ENCODE results near the gene ADGRL2. TPM values are rescaled to one million over a fixed set of nuclear protein-coding genes. Genes with fewer than 3 reads are reported as not detected.

The ADGRL2 gene
- total and polyA plus RNA-seq, 2 donors (not counting 3 experiments of a cell fraction or from before 2014, with no cell fraction given): 32.7 to 46.1 TPM

- dilution Hi-C loops (cut with MboI; ENCODE audit: extremely low pct_ligation_motif_present, low sequenced_read_pairs) (no loop called here), intact Hi-C loops (cut with micrococcal nuclease) (no loop called here)
- no peak overlapping the region for H3K4me3 ChIP-seq (replicated peaks in 1 of 3; ENCODE audit: insufficient read depth in 1 of 3, low read depth in 1 of 3, low read length in 3 of 3)
- H3K4me2 ChIP-seq (ENCODE audit: insufficient read depth, low read length): no peak overlapping the region
- no peaks in the 10 kb centered on the region for H4K20me1 ChIP-seq (replicated peaks; ENCODE audit: control insufficient read depth, extremely low read depth, insufficient read depth, low read length)
- TF ChIP-seq POLR2A (IDR thresholded peaks at IDR 0.05; ENCODE audit: low read depth, low read length): no peak
- no peak for TF ChIP-seq POLR2AphosphoS5 (IDR thresholded peaks at IDR 0.05; ENCODE audit: insufficient read depth, low read depth, low read length)
- no peak for TF ChIP-seq GATA2 (IDR thresholded peaks at IDR 0.05; ENCODE audit: insufficient read depth, insufficient read length, low read depth, low read length)
- TF ChIP-seq JUN (IDR thresholded peaks at IDR 0.05; ENCODE audit: borderline replicate concordance, insufficient read depth, insufficient read length, low read depth): no peak
- TF ChIP-seq EZH2 (IDR thresholded peaks at IDR 0.05; ENCODE audit: borderline replicate concordance, low read depth, low read length, severe bottlenecking): no peak
- TF ChIP-seq FOS (IDR thresholded peaks at IDR 0.05; ENCODE audit: borderline replicate concordance, insufficient read depth, low read length): no peak
- TF ChIP-seq, protein P1, sequence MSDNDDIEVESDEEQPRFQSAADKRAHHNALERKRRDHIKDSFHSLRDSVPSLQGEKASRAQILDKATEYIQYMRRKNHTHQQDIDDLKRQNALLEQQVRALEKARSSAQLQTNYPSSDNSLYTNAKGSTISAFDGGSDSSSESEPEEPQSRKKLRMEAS (IDR thresholded peaks at IDR 0.05; ENCODE audit: insufficient read depth, insufficient read length): no peak
- no peak for TF ChIP-seq MYC (IDR thresholded peaks at IDR 0.05; ENCODE audit: low read depth, low read length)
- H2AFZ ChIP-seq (ENCODE audit: low read depth, low read length): no peak overlapping the region
- CTCF ChIA-PET: no interaction called here
- H3K9me3 ChIP-seq (replicated peaks; ENCODE audit: control insufficient read depth, insufficient read depth, low read length): no peaks in the 10 kb centered on the region
- H3K9me1 ChIP-seq (replicated peaks; ENCODE audit: control insufficient read depth, extremely low read depth, insufficient read depth, low read length): no peaks in the 10 kb centered on the region
- no peaks in the 10 kb centered on the region for H3K27me3 ChIP-seq (ENCODE audit: control insufficient read depth in 2 of 2, insufficient read depth in 2 of 2, low read length in 2 of 2)
- no peaks in the 10 kb centered on the region for H3K79me2 ChIP-seq (ENCODE audit: control insufficient read depth, insufficient read depth, low read length)
- FAIRE-seq (no peak), DNase-seq (ENCODE audit: low read depth, low spot score) (no peak)
- no peaks in the 10 kb centered on the region for H3K4me1 ChIP-seq (ENCODE audit: control insufficient read depth, extremely low read depth, insufficient read depth, low read length)
- no peak overlapping the region for H3K9ac ChIP-seq (replicated peaks; ENCODE audit: extremely low read depth, insufficient read depth, low read length)
- BruUV-seq (replicated peaks): no TSS peak
- H3K27ac ChIP-seq (ENCODE audit: insufficient read depth, low read depth, low read length): no peak overlapping the region
- POLR2A ChIA-PET: no interaction called here
- no peaks in the 10 kb centered on the region for H3K36me3 ChIP-seq (ENCODE audit: control insufficient read depth in 2 of 2, extremely low read depth in 1 of 2, insufficient read depth in 2 of 2, low read length in 2 of 2)
Observed at GRCh38 chr1:81894867-81895266, 94.1 kb downstream of the ADGRL2 start.

DNA sequence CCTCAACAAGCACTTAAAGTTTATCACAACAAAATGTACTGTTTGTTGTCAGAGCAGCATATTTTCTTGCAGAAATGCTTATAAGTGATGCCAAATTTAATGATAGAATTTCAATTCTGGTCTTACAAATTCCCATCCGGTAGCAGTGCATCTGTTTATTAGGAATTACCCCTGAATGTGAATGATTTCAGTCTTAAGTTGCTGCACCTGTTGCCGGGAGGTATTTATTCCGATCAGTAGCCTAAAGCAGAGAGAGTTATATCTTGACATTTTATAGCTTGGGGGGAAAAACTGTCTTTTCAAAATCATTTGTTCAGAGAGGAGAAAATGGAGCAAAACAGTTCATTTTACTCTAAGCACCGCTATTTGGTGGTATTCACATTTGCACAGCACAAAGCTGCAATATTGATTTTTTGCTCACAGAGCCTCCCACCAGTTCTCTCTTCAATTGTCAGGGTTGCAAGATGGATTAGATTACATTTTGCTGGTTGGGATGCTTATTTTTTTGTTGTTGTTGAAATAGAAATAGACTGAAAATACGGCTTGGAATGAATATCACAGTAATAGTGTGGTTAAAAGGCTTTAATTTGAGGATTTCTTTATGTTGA is 98.6 kb downstream of the ADGRL2 start:
- Histone ChIP-seq H3K4me2 (ENCODE audit: insufficient read depth, low read length) (no peak overlapping the region), H3K4me1 (ENCODE audit: control insufficient read depth, extremely low read depth, insufficient read depth, low read length) (no peaks in the 10 kb centered on the region), H3K9ac (replicated peaks; ENCODE audit: extremely low read depth, insufficient read depth, low read length) (no peak overlapping the region), H3K36me3 (ENCODE audit: control insufficient read depth in 2 of 2, extremely low read depth in 1 of 2, insufficient read depth in 2 of 2, low read length in 2 of 2) (no peaks in the 10 kb centered on the region), H3K4me3 (replicated peaks in 1 of 3; ENCODE audit: insufficient read depth in 1 of 3, low read depth in 1 of 3, low read length in 3 of 3) (no peak overlapping the region), H3K9me1 (replicated peaks; ENCODE audit: control insufficient read depth, extremely low read depth, insufficient read depth, low read length) (no peaks in the 10 kb centered on the region), H2AFZ (ENCODE audit: low read depth, low read length) (no peak overlapping the region), H3K27ac (ENCODE audit: insufficient read depth, low read depth, low read length) (no peak overlapping the region), H3K79me2 (ENCODE audit: control insufficient read depth, insufficient read depth, low read length) (no peaks in the 10 kb centered on the region), H4K20me1 (replicated peaks; ENCODE audit: control insufficient read depth, extremely low read depth, insufficient read depth, low read length) (no peaks in the 10 kb centered on the region), H3K27me3 (ENCODE audit: control insufficient read depth in 2 of 2, insufficient read depth in 2 of 2, low read length in 2 of 2) (no peaks in the 10 kb centered on the region), H3K9me3 (replicated peaks; ENCODE audit: control insufficient read depth, insufficient read depth, low read length) (no peaks in the 10 kb centered on the region)
- intact Hi-C loops (cut with micrococcal nuclease) (no loop called here), dilution Hi-C loops (cut with MboI; ENCODE audit: extremely low pct_ligation_motif_present, low sequenced_read_pairs) (no loop called here)
- FAIRE-seq: no peak
- ChIA-PET CTCF (no interaction called here), POLR2A (no interaction called here)
- no peak for TF ChIP-seq FOS (IDR thresholded peaks at IDR 0.05; ENCODE audit: borderline replicate concordance, insufficient read depth, low read length)
- no peak for TF ChIP-seq JUN (IDR thresholded peaks at IDR 0.05; ENCODE audit: borderline replicate concordance, insufficient read depth, insufficient read length, low read depth)
- TF ChIP-seq POLR2A (IDR thresholded peaks at IDR 0.05; ENCODE audit: low read depth, low read length): no peak
- TF ChIP-seq, protein P1 (IDR thresholded peaks at IDR 0.05; ENCODE audit: insufficient read depth, insufficient read length): no peak
- no peak for TF ChIP-seq CTCF (IDR thresholded peaks at IDR 0.05; ENCODE audit: extremely low read depth in 1 of 2, insufficient read depth in 1 of 2, low read depth in 1 of 2, low read length in 2 of 2)
- no peak for DNase-seq (ENCODE audit: low read depth, low spot score)
- no TSS peak for BruUV-seq (replicated peaks)
